SK-N-SH (cell line): ENCODE measurements around the gene MSL3B.

Source experiments
- CTCF ChIA-PET: fragments of 300-600, 350-600 bp; formaldehyde crosslinking; extraction: SDS; loops from one replicate; lab custom pipeline; 2021; lab: Yijun Ruan, JAX
- POLR2A ChIA-PET: fragments of 350-600 bp; sonication (Branson Sonifier 250); formaldehyde crosslinking; extraction: SDS; loops from one replicate; lab custom pipeline; 2020; ENCODE audit warnings: antibody characterized with exemption, inconsistent platforms; lab: Yijun Ruan, JAX
- DNase-seq: peaks from one replicate; pipeline ENCODE4 v3.0.0; 2012
- H2AFZ ChIP-seq: fragments of 200-600 bp; sonication (generic); 2 replicates; pipeline ENCODE4 v1.8.1; 2016; ENCODE audit warnings: antibody characterized with exemption, mild to moderate bottlenecking, low read depth
- H3F3A ChIP-seq: fragments of 200-600 bp; sonication (generic); replicated peaks from 2 replicates; pipeline ENCODE3; 2016; ENCODE audit warnings: antibody characterized with exemption, mild to moderate bottlenecking; ENCODE audit not compliant: insufficient read depth
- H3K27ac ChIP-seq, 2 experiments: fragments of 200-500 bp in 1 of 2; fragments of 200-600 bp in 1 of 2; sonication (Bioruptor generic) in 1 of 2; sonication (generic), shearing (Covaris generic) in 1 of 2; 2 replicates each; pipeline versions ENCODE4 v1.5.1 to v1.6.1; 2014 to 2016; ENCODE audit warnings: low read depth in 2 of 2, inconsistent platforms in 1 of 2, low read length in 1 of 2, mild to moderate bottlenecking in 1 of 2, mixed read lengths in 1 of 2
- H3K27me3 ChIP-seq: fragments of 200-600 bp; sonication (generic), shearing (Covaris generic); 2 replicates; pipeline ENCODE4 v1.6.1; 2016; ENCODE audit warnings: mixed run types; ENCODE audit not compliant: insufficient read depth
- H3K36me3 ChIP-seq, 2 experiments: fragments of 200-500 bp in 1 of 2; fragments of 200-600 bp in 1 of 2; sonication (Bioruptor generic) in 1 of 2; sonication (generic) in 1 of 2; replicated peaks in 1 of 2; 2 replicates each; pipeline versions ENCODE3 to v1.5.1; 2014 to 2016; ENCODE audit warnings: low read length in 1 of 2, mild to moderate bottlenecking in 1 of 2; ENCODE audit not compliant: insufficient read depth in 2 of 2, control insufficient read depth in 1 of 2
- H3K4me1 ChIP-seq, 2 experiments: fragments of 200-500 bp in 1 of 2; fragments of 200-600 bp in 1 of 2; sonication (Bioruptor generic) in 1 of 2; sonication (generic), shearing (Covaris generic) in 1 of 2; 2 replicates each; pipeline versions ENCODE4 v1.5.1 to v1.6.1; 2014 to 2016; ENCODE audit warnings: low read depth in 1 of 2, low read length in 1 of 2, mixed run types in 1 of 2; ENCODE audit not compliant: insufficient read depth in 2 of 2, control insufficient read depth in 1 of 2
- H3K4me2 ChIP-seq: fragments of 200-600 bp; sonication (generic), shearing (Covaris generic); 2 replicates; pipeline ENCODE4 v1.6.1; 2017; ENCODE audit warnings: mixed run types
- H3K4me3 ChIP-seq, 2 experiments: fragments of 200-500 bp in 1 of 2; fragments of 200-600 bp in 1 of 2; sonication (Bioruptor generic) in 1 of 2; sonication (generic), shearing (Covaris generic) in 1 of 2; 2 replicates each; pipeline versions ENCODE4 v1.5.1 to v1.8.1; 2014 to 2016; ENCODE audit warnings: low read depth in 2 of 2, inconsistent platforms in 1 of 2, low read length in 1 of 2, mild to moderate bottlenecking in 1 of 2, mixed read lengths in 1 of 2, moderate library complexity in 1 of 2
- H3K79me2 ChIP-seq: fragments of 200-600 bp; sonication (generic); 2 replicates; pipeline ENCODE4 v1.8.1; 2017; ENCODE audit warnings: mild to moderate bottlenecking; ENCODE audit not compliant: insufficient read depth
- H3K9ac ChIP-seq: fragments of 200-600 bp; sonication (generic); 2 replicates; pipeline ENCODE4 v1.6.1; 2017; ENCODE audit warnings: mixed run types
- H3K9me2 ChIP-seq: fragments of 200-600 bp; sonication (generic); 2 replicates; pipeline ENCODE4 v1.6.1; 2017; ENCODE audit warnings: mixed run types
- H3K9me3 ChIP-seq: fragments of 200-600 bp; sonication (generic); 2 replicates; pipeline ENCODE4 v1.6.1; 2017; ENCODE audit warnings: mixed run types, mild to moderate bottlenecking, moderate library complexity
- H4K20me1 ChIP-seq: fragments of 200-600 bp; sonication (generic); 2 replicates; pipeline ENCODE4 v1.6.1; 2017; ENCODE audit warnings: mild to moderate bottlenecking, mixed run types; ENCODE audit not compliant: insufficient read depth
- ELF1 ChIP-seq: IDR thresholded peaks from 2 replicates; pipeline ENCODE4 v1.4.0; 2012
- EP300 ChIP-seq, 2 experiments: IDR thresholded peaks; 2 replicates each; pipeline versions ENCODE4 v1.4.0 to v1.6.1; 2012; ENCODE audit warnings: borderline replicate concordance in 1 of 2, low read depth in 1 of 2, low read length in 1 of 2
- EZH2phosphoT487 ChIP-seq: fragments of 200-600 bp; sonication (generic); IDR thresholded peaks from 2 replicates; pipeline ENCODE4 v1.6.1; 2017; ENCODE audit warnings: low read depth, mixed run types, mild to moderate bottlenecking, antibody characterized with exemption, moderate library complexity, borderline replicate concordance
- FOXM1 ChIP-seq: IDR thresholded peaks from 2 replicates; pipeline ENCODE4 v1.4.0; 2012; ENCODE audit warnings: low read depth, mild to moderate bottlenecking
- IRF3 ChIP-seq: fragments of 150-350 bp; IDR thresholded peaks from 2 replicates; pipeline ENCODE4 v1.6.1; 2016; ENCODE audit warnings: mild to moderate bottlenecking, low read depth, low read length
- JUND ChIP-seq: IDR thresholded peaks from 2 replicates; pipeline ENCODE4 v1.4.0; 2012
- MXI1 ChIP-seq: IDR thresholded peaks from 2 replicates; pipeline ENCODE4 v1.6.1; 2012; ENCODE audit warnings: mild to moderate bottlenecking, low read depth, low read length, improper control_type of control experiment
- PBX3 ChIP-seq: IDR thresholded peaks from 2 replicates; pipeline ENCODE4; 2012
- RCOR1 ChIP-seq: fragments of 150-350 bp; IDR thresholded peaks from 2 replicates; pipeline ENCODE4 v1.6.1; 2017; ENCODE audit warnings: antibody characterized with exemption, low read length
- RXRA ChIP-seq: IDR thresholded peaks from 2 replicates; pipeline ENCODE4 v1.4.0; 2012; ENCODE audit warnings: low read depth, mild to moderate bottlenecking, borderline replicate concordance
- SMC3 ChIP-seq: IDR thresholded peaks from 2 replicates; pipeline ENCODE4 v1.6.1; 2012; ENCODE audit warnings: low read depth, low read length, improper control_type of control experiment
- TAF1 ChIP-seq: IDR thresholded peaks from 2 replicates; pipeline ENCODE4 v1.6.1; 2012; ENCODE audit warnings: low read depth, mild to moderate bottlenecking, low read length, moderate library complexity, borderline replicate concordance
- TCF12 ChIP-seq: IDR thresholded peaks from 2 replicates; pipeline ENCODE4 v1.4.0; 2012
- WGBS: methylation state at CpG from one replicate; pipeline ENCODE4 v1.1.6; 2017; ENCODE audit warnings: low lambda C conversion rate; 5-methylcytosine and 5-hydroxymethylcytosine counted together
- TF ChIP-seq, protein P1 (sequence below): IDR thresholded peaks from 2 replicates; pipeline ENCODE4 v1.4.0; 2012; ENCODE audit warnings: low read depth, borderline replicate concordance
- TF ChIP-seq, protein P2 (sequence below): IDR thresholded peaks from 2 replicates; pipeline ENCODE4 v1.4.0; 2012; ENCODE audit warnings: low read depth, borderline replicate concordance

The MSL3B gene

GRCh38 chr2:233835230-233836186, 32.7 kb downstream of the MSL3B start:
- Histone ChIP-seq H3F3A (peaks cover 6% of the 10 kb centered on the region), H4K20me1 (peaks cover 35% of the 10 kb centered on the region; the same call in 1 of the 2 replicates), H3K4me2 (no peak overlapping the region), H2AFZ (no peak overlapping the region), H3K27me3 (no peaks in the 10 kb centered on the region), H3K36me3 (peaks cover 24% of the 10 kb centered on the region in 2 experiments), H3K9me2 (no peaks in the 10 kb centered on the region), H3K79me2 (peaks cover 50% of the 10 kb centered on the region), H3K27ac (no peak overlapping the region), H3K4me3 (no peak overlapping the region), H3K9ac (no peak overlapping the region), H3K4me1 (peaks cover 0 to 23% of the 10 kb centered on the region in 2 experiments; a peak in 1 of 4 replicates), H3K9me3 (no peaks in the 10 kb centered on the region)
- TF ChIP-seq PBX3 (no peak), EP300 (IDR thresholded peaks at IDR 0.05; ENCODE audit: borderline replicate concordance in 1 of 2, low read depth in 1 of 2, low read length in 1 of 2) (no peak), JUND (no peak), TCF12 (no peak), TAF1 (no peak)
- TF ChIP-seq, protein P1, sequence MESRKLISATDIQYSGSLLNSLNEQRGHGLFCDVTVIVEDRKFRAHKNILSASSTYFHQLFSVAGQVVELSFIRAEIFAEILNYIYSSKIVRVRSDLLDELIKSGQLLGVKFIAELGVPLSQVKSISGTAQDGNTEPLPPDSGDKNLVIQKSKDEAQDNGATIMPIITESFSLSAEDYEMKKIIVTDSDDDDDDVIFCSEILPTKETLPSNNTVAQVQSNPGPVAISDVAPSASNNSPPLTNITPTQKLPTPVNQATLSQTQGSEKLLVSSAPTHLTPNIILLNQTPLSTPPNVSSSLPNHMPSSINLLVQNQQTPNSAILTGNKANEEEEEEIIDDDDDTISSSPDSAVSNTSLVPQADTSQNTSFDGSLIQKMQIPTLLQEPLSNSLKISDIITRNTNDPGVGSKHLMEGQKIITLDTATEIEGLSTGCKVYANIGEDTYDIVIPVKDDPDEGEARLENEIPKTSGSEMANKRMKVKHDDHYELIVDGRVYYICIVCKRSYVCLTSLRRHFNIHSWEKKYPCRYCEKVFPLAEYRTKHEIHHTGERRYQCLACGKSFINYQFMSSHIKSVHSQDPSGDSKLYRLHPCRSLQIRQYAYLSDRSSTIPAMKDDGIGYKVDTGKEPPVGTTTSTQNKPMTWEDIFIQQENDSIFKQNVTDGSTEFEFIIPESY: no peak
- TF ChIP-seq, protein P2, sequence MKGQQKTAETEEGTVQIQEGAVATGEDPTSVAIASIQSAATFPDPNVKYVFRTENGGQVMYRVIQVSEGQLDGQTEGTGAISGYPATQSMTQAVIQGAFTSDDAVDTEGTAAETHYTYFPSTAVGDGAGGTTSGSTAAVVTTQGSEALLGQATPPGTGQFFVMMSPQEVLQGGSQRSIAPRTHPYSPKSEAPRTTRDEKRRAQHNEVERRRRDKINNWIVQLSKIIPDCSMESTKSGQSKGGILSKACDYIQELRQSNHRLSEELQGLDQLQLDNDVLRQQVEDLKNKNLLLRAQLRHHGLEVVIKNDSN: no peak
- ChIA-PET POLR2A (no interaction called here), CTCF (interaction anchor here (1.0 to 3.0 kb wide), 3 partner anchors 19 to 387 kb away, joined by 3 to 19 read pairs (median 3); no protein-coding TSS in a partner anchor)
- no peak for DNase-seq
- WGBS: 94% methylated on average over 12 of the region's 14 CpGs

DNA sequence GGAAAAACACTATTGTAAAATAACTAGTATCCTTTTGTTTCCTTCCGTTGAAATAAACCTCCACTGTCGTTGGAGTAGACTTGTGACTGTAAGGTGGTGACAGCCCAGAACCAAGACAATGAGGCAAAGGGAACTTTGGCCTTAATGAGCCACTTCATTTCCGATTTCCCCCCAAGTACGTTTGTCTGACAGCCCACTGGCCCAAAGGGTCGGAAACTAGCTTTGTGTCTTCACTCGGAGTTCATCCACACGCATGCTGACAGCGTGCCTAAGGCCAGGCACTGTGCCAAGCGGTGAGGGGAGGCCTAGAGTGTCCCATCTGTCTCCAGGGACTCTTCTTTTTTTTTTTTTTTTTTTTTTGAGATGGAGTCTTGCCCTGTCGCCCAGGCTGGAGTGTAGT, 34.8 kb downstream of the MSL3B start:
- POLR2A ChIA-PET: no interaction called here
- no peak for DNase-seq
- H2AFZ ChIP-seq: no peak overlapping the region

More for the DNA sequence above, 34.8 kb downstream of the MSL3B start:
- 75% methylated on average over 10 of the region's 10 CpGs for WGBS
- peaks cover 17% of the 10 kb centered on the region; the same call in 1 of the 2 replicates for H4K20me1 ChIP-seq
- H3K27me3 ChIP-seq: no peaks in the 10 kb centered on the region
- H3F3A ChIP-seq: peaks cover 4% of the 10 kb centered on the region
- H3K36me3 ChIP-seq: peaks cover 17 to 20% of the 10 kb centered on the region in 2 experiments
- TF ChIP-seq RCOR1: no peak
- no peak for TF ChIP-seq FOXM1
- TF ChIP-seq MXI1: no peak
- TF ChIP-seq IRF3: no peak
- TF ChIP-seq SMC3: no peak
- no peak for TF ChIP-seq RXRA
- no peak for TF ChIP-seq ELF1
- no peak for TF ChIP-seq EZH2phosphoT487
- no peak for TF ChIP-seq JUND
- TF ChIP-seq TAF1: no peak
- H3K4me1 ChIP-seq: peaks cover 0 to 12% of the 10 kb centered on the region in 2 experiments; a peak in 1 of 4 replicates
- no peaks in the 10 kb centered on the region for H3K9me2 ChIP-seq
- H3K79me2 ChIP-seq: peaks cover 29% of the 10 kb centered on the region
- H3K9ac ChIP-seq: no peak overlapping the region
- H3K4me2 ChIP-seq: no peak overlapping the region
- peak overlapping the region in 1 of 2 experiments; percentile 45; a peak in 2 of 4 replicates for H3K27ac ChIP-seq
- no peak overlapping the region for H3K4me3 ChIP-seq
- H3K9me3 ChIP-seq: no peaks in the 10 kb centered on the region
- CTCF ChIA-PET: interaction anchor here (1.1 to 3.0 kb wide), 8 partner anchors 8 to 390 kb away, joined by 3 to 19 read pairs (median 4); no protein-coding TSS in a partner anchor
